H9 (cell line): Measurements from ENCODE around the gene JMJD1C. TPM values are rescaled to one million over a fixed set of nuclear protein-coding genes. Genes with fewer than 3 reads are reported as not detected.
A peak's percentile ranks its signal among the peaks of the same experiment; 100 is the strongest.

Experiments
- DNase-seq: peaks from one replicate; pipeline ENCODE4 v3.0.0-alpha.2; 2017
- H2AFZ ChIP-seq: one replicate; pipeline ENCODE4 v1.6.1; 2013; ENCODE audit warnings: mild to moderate bottlenecking, low read length, control low read depth, moderate library complexity
- H2AK5ac ChIP-seq: 2 replicates; pipeline ENCODE4 v1.6.1; 2013; ENCODE audit warnings: low read length, control low read depth, mixed read lengths; ENCODE audit not compliant: insufficient read length
- H2BK120ac ChIP-seq: one replicate; pipeline ENCODE4 v1.6.1; 2013; ENCODE audit warnings: low read depth, mild to moderate bottlenecking, low read length, control low read depth, inconsistent platforms; ENCODE audit not compliant: poor library complexity, severe bottlenecking
- H2BK12ac ChIP-seq: 2 replicates; pipeline ENCODE4 v1.6.1; 2013; ENCODE audit warnings: low read length, control low read depth, mixed read lengths, low read depth; ENCODE audit not compliant: insufficient read length
- H2BK15ac ChIP-seq: 2 replicates; pipeline ENCODE4 v1.6.1; 2013; ENCODE audit warnings: low read depth, low read length, control low read depth
- H2BK20ac ChIP-seq: one replicate; pipeline ENCODE4 v1.6.1; 2013; ENCODE audit warnings: low read depth, mild to moderate bottlenecking, low read length, control low read depth, inconsistent platforms; ENCODE audit not compliant: poor library complexity, severe bottlenecking
- H2BK5ac ChIP-seq: 2 replicates; pipeline ENCODE4 v1.6.1; 2013; ENCODE audit warnings: low read length, control low read depth, mixed read lengths; ENCODE audit not compliant: insufficient read length
- H3K14ac ChIP-seq: 2 replicates; pipeline ENCODE4 v1.6.1; 2013; ENCODE audit warnings: low read length, control low read depth; ENCODE audit not compliant: insufficient read depth
- H3K18ac ChIP-seq: 2 replicates; pipeline ENCODE4 v1.6.1; 2013; ENCODE audit warnings: low read depth, mild to moderate bottlenecking, mixed read lengths, low read length, control low read depth; ENCODE audit not compliant: insufficient read length
- H3K23ac ChIP-seq: 2 replicates; pipeline ENCODE4 v1.6.1; 2013; ENCODE audit warnings: low read length, control low read depth, mixed read lengths, low read depth; ENCODE audit not compliant: insufficient read length
- H3K23me2 ChIP-seq: 2 replicates; pipeline ENCODE4 v1.6.1; 2013; ENCODE audit warnings: low read depth, mild to moderate bottlenecking, mixed read lengths, low read length, control low read depth; ENCODE audit not compliant: insufficient read length, poor library complexity, severe bottlenecking
- H3K27ac ChIP-seq: 2 replicates; pipeline ENCODE4 v1.5.1; 2013; ENCODE audit warnings: low read length, control low read depth, mixed read lengths, low read depth; ENCODE audit not compliant: insufficient read length
- H3K27me3 ChIP-seq: 2 replicates; pipeline ENCODE4 v1.6.1; 2013; ENCODE audit warnings: low read length, control low read depth, inconsistent platforms; ENCODE audit not compliant: insufficient read depth
- H3K4ac ChIP-seq: 2 replicates; pipeline ENCODE4 v1.6.1; 2013; ENCODE audit warnings: low read depth, mild to moderate bottlenecking, control low read depth, inconsistent platforms, low read length, moderate library complexity
- H3K4me1 ChIP-seq: 2 replicates; pipeline ENCODE4 v1.6.1; 2013; ENCODE audit warnings: low read length, control low read depth, inconsistent platforms; ENCODE audit not compliant: insufficient read depth
- H3K4me2 ChIP-seq: 2 replicates; pipeline ENCODE4 v1.6.1; 2013; ENCODE audit warnings: low read length, control low read depth, mixed read lengths; ENCODE audit not compliant: insufficient read length, insufficient read depth
- H3K56ac ChIP-seq: 2 replicates; pipeline ENCODE4 v1.6.1; 2013; ENCODE audit warnings: low read depth, mild to moderate bottlenecking, mixed read lengths, low read length, control low read depth; ENCODE audit not compliant: insufficient read length
- H3K79me1 ChIP-seq: 2 replicates; pipeline ENCODE4 v1.6.1; 2013; ENCODE audit warnings: low read depth, mild to moderate bottlenecking, moderate library complexity, low read length, control low read depth, inconsistent platforms; ENCODE audit not compliant: insufficient read depth, poor library complexity, severe bottlenecking
- H3K79me2 ChIP-seq: 2 replicates; pipeline ENCODE4 v1.6.1; 2013; ENCODE audit warnings: low read length, control low read depth, inconsistent platforms; ENCODE audit not compliant: insufficient read depth
- H3K9ac ChIP-seq: 2 replicates; pipeline ENCODE4 v1.6.1; 2013; ENCODE audit warnings: low read length, control low read depth, mixed read lengths; ENCODE audit not compliant: insufficient read length; ENCODE audit errors: extremely low read depth
- H3K9me3 ChIP-seq: one replicate; pipeline ENCODE4 v1.6.1; 2013; ENCODE audit warnings: low read depth, low read length, inconsistent platforms; ENCODE audit not compliant: control insufficient read depth
- H3T11ph ChIP-seq: one replicate; pipeline ENCODE4 v1.6.1; 2013; ENCODE audit warnings: mild to moderate bottlenecking, low read length, control low read depth, inconsistent platforms
- H4K20me1 ChIP-seq: one replicate; pipeline ENCODE4 v1.6.1; 2013; ENCODE audit not compliant: control insufficient read depth, insufficient read length, insufficient read depth
- H4K5ac ChIP-seq: 2 replicates; pipeline ENCODE4 v1.6.1; 2013; ENCODE audit warnings: low read depth, mild to moderate bottlenecking, mixed read lengths, low read length, control low read depth; ENCODE audit not compliant: insufficient read length
- H4K8ac ChIP-seq: replicated peaks from 2 replicates; pipeline ENCODE4 v1.6.1; 2013; ENCODE audit warnings: low read length, control low read depth, mixed read lengths, low read depth; ENCODE audit not compliant: insufficient read length
- H4K91ac ChIP-seq: 2 replicates; pipeline ENCODE4 v1.6.1; 2013; ENCODE audit warnings: low read depth, mild to moderate bottlenecking, moderate library complexity, mixed read lengths, low read length, control low read depth; ENCODE audit not compliant: insufficient read length
- H3K27ac Mint-ChIP-seq, 3 experiments: 2 replicates in 2 of 3; 3 replicates in 1 of 3; pipeline ENCODE4 v1.8.0; 2020 to 2021; ENCODE audit warnings: mixed read lengths in 3 of 3, mild to moderate bottlenecking in 1 of 3, moderate library complexity in 1 of 3
- H3K27me3 Mint-ChIP-seq: 2 replicates; pipeline ENCODE4 v1.8.0; 2021; ENCODE audit warnings: low read depth, mild to moderate bottlenecking, moderate library complexity, mixed read lengths
- H3K36me3 Mint-ChIP-seq, 3 experiments: 2 replicates in 2 of 3; 3 replicates in 1 of 3; pipeline ENCODE4 v1.8.0; 2020 to 2021; ENCODE audit warnings: low read depth in 3 of 3, mixed read lengths in 3 of 3; ENCODE audit not compliant: insufficient read depth in 1 of 3
- H3K4me1 Mint-ChIP-seq, 2 experiments: 2 replicates each; pipeline ENCODE4 v1.8.0; 2020; ENCODE audit warnings: mixed read lengths in 2 of 2
- H3K4me3 Mint-ChIP-seq, 2 experiments: 2 replicates in 1 of 2; 3 replicates in 1 of 2; pipeline ENCODE4 v1.8.0; 2020 to 2021; ENCODE audit warnings: mild to moderate bottlenecking in 2 of 2, mixed read lengths in 2 of 2, moderate library complexity in 1 of 2
- H3K9me3 Mint-ChIP-seq, 2 experiments: 2 replicates in 1 of 2; 3 replicates in 1 of 2; pipeline ENCODE4 v1.8.0; 2020; ENCODE audit warnings: mild to moderate bottlenecking in 2 of 2, mixed read lengths in 2 of 2, moderate library complexity in 1 of 2
- WGBS: extraction: QIAGEN DNeasy Blood & Tissue Kit; methylation state at CpG from one replicate; pipeline ENCODE4 v1.1.7; 2013; ENCODE audit warnings: missing lambda C conversion rate, low lambda C conversion rate, mixed read lengths; ENCODE audit not compliant: insufficient read length; ENCODE audit errors: extremely low coverage; 5-methylcytosine and 5-hydroxymethylcytosine counted together
- total RNA-seq: library from RNA; stranded (reverse); gene quantifications from 2 replicates; pipeline ENCODE4 v1.2.1, GENCODE V29; 2021
- TF ChIP-seq, protein P1 (sequence below): fragments of 200-600 bp; sonication (generic); conservative IDR thresholded peaks from 3 replicates; pipeline ENCODE4 v1.8.0; 2021; ENCODE audit warnings: antibody characterized with exemption, mild to moderate bottlenecking

JMJD1C gene
- total RNA-seq, 1 experiment from 2014 or later = 200 TPM

DNA sequence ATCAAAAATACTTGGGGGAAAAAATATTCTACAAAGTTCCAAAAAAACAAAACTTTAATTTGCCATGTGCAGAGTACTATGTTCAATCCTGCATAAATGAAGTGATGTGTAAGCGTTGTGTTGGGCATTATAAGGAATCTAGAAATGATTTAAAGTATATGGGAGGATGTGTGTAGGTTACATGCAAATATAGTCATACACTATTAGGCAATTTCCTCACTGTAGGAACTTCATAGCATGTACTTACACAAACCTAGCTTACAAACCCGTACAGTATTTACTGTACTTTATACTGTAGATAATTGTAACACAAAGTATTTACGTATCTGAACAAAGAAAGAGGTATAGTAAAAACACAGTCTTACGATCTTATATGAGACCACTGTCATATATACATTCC is 260.4 kb downstream of the JMJD1C start:
- Mint-ChIP-seq H3K27ac (peak overlapping the region in 1 of 3 experiments; percentile 78; a peak in 2 of 7 replicates), H3K9me3 (no peaks in the 10 kb centered on the region), H3K36me3 (peaks cover 31 to 62% (median 53%) of the 10 kb centered on the region in 3 experiments; a peak in 6 of 7 replicates), H3K27me3 (no peaks in the 10 kb centered on the region), H3K4me1 (peaks cover 70 to 78% of the 10 kb centered on the region in 2 experiments), H3K4me3 (no peak overlapping the region)
- no peak overlapping the region for H2AK5ac ChIP-seq
- no peak overlapping the region for H3K4ac ChIP-seq
- H3K9ac ChIP-seq = no peak overlapping the region
- no peaks in the 10 kb centered on the region for H3K9me3 ChIP-seq
- H2BK12ac ChIP-seq = no peak overlapping the region
- H3K79me2 ChIP-seq = peaks cover 11% of the 10 kb centered on the region; the same call in 1 of the 2 replicates
- no peaks in the 10 kb centered on the region for H4K20me1 ChIP-seq
- H3T11ph ChIP-seq = no peak overlapping the region
- no peak for DNase-seq
- TF ChIP-seq, protein P1, sequence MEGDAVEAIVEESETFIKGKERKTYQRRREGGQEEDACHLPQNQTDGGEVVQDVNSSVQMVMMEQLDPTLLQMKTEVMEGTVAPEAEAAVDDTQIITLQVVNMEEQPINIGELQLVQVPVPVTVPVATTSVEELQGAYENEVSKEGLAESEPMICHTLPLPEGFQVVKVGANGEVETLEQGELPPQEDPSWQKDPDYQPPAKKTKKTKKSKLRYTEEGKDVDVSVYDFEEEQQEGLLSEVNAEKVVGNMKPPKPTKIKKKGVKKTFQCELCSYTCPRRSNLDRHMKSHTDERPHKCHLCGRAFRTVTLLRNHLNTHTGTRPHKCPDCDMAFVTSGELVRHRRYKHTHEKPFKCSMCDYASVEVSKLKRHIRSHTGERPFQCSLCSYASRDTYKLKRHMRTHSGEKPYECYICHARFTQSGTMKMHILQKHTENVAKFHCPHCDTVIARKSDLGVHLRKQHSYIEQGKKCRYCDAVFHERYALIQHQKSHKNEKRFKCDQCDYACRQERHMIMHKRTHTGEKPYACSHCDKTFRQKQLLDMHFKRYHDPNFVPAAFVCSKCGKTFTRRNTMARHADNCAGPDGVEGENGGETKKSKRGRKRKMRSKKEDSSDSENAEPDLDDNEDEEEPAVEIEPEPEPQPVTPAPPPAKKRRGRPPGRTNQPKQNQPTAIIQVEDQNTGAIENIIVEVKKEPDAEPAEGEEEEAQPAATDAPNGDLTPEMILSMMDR = no peak
- no peak overlapping the region for H3K27ac ChIP-seq
- H3K56ac ChIP-seq = no peak overlapping the region
- no peak overlapping the region for H2AFZ ChIP-seq
- H4K8ac ChIP-seq = no peak overlapping the region
- no peak overlapping the region for H2BK120ac ChIP-seq
- no peak overlapping the region for H4K5ac ChIP-seq
- H2BK5ac ChIP-seq = no peak overlapping the region
- no peak overlapping the region for H3K4me2 ChIP-seq
- no CpG with 5 or more reads among the region's 4 CpGs for WGBS
- H3K23ac ChIP-seq = no peak overlapping the region
- H2BK15ac ChIP-seq = no peak overlapping the region
- H2BK20ac ChIP-seq = no peak overlapping the region
- H3K27me3 ChIP-seq = no peaks in the 10 kb centered on the region
- H4K91ac ChIP-seq = no peak overlapping the region
- H3K4me1 ChIP-seq = peaks cover 11% of the 10 kb centered on the region
- peaks cover 4% of the 10 kb centered on the region for H3K79me1 ChIP-seq
- no peaks in the 10 kb centered on the region for H3K23me2 ChIP-seq
- no peak overlapping the region for H3K14ac ChIP-seq
- H3K18ac ChIP-seq = no peak overlapping the region
